Upper lobe of left lung (tissue), 6 donors: ENCODE measurements around the gene SERPINA3. TPM values are rescaled to one million over a fixed set of nuclear protein-coding genes. Genes with fewer than 3 reads are reported as not detected.
"Not testable (repeated sequence)": the region's sequence is repeated elsewhere in the genome, so short reads cannot be mapped to it uniquely, and the experiment has no call there.

Experiments used
- ATAC-seq, 2 donors: fragments of 200-7000 bp; cut with Tn5 transposase; one replicate each; pipeline ENCODE4 v1.9.1; 2022; ENCODE audit warnings: mild to moderate bottlenecking in 2 of 2, moderate library complexity in 2 of 2; ENCODE audit not compliant: low FRiP score in 2 of 2
- DNase-seq, 2 donors: peaks; one replicate each; pipeline ENCODE4 v3.0.0-alpha.2; 2019 to 2020
- H3K27ac ChIP-seq, 4 donors: fragments of 200-600 bp; sonication (generic); one replicate each; pipeline ENCODE4 v1.5.1; 2016 to 2019
- H3K27me3 ChIP-seq, 4 donors: fragments of 200-600 bp; sonication (generic); one replicate each; pipeline ENCODE4 v1.5.1; 2017 to 2019
- H3K36me3 ChIP-seq, 4 donors: fragments of 200-600 bp; sonication (generic); one replicate each; pipeline ENCODE4 v1.5.1; 2016 to 2019
- H3K4me1 ChIP-seq, 4 donors: fragments of 200-600 bp; sonication (generic); one replicate each; pipeline ENCODE4 v1.5.1; 2018 to 2019
- H3K4me3 ChIP-seq, 4 donors: fragments of 200-600 bp; sonication (generic); one replicate each; pipeline ENCODE4 v1.5.1; 2017 to 2019; ENCODE audit warnings: mild to moderate bottlenecking in 2 of 4, moderate library complexity in 1 of 4
- H3K9me3 ChIP-seq, 4 donors: fragments of 200-600 bp; sonication (generic); one replicate each; pipeline ENCODE4 v1.5.1; 2018 to 2019
- EP300 ChIP-seq, 4 donors: sonication (generic); formaldehyde crosslinking; IDR thresholded peaks; one replicate each; pipeline ENCODE4 v1.5.1; 2017; ENCODE audit warnings: antibody characterized with exemption in 4 of 4, control low read depth in 2 of 4
- POLR2A ChIP-seq, 4 donors: fragments of 450-650 bp; IDR thresholded peaks; one replicate each; pipeline ENCODE4 v1.5.1; 2016 to 2017; ENCODE audit warnings: antibody characterized with exemption in 4 of 4, mild to moderate bottlenecking in 2 of 4
- POLR2AphosphoS5 ChIP-seq, 2 donors: sonication (generic); formaldehyde crosslinking; IDR thresholded peaks; one replicate each; pipeline ENCODE4 v1.5.1; 2017; ENCODE audit warnings: antibody characterized with exemption in 2 of 2
- WGBS, 2 donors: methylation state at CpG; one replicate each; pipeline ENCODE4 v1.1.5; 2017 to 2018; 5-methylcytosine and 5-hydroxymethylcytosine counted together
- total RNA-seq, 6 donors: library from RNA; depleted of rRNA in 4 of 6; stranded (reverse); fragments of >200 nt in 4 of 6; gene quantifications; one replicate each; pipeline versions ENCODE4 v1.1.0 to v1.2.1, GENCODE V29; 2016 to 2021
- TF ChIP-seq, protein P1 (sequence below), 6 experiments: fragments of 450-650 bp in 4 of 6; fragments of 200-600 bp in 2 of 6; sonication (generic) in 2 of 6; IDR thresholded peaks; one replicate each; pipeline ENCODE4 v1.5.1; 2016 to 2019; ENCODE audit warnings: antibody characterized with exemption in 6 of 6
- donor health status: DM: no; HTN: no; CAD: no; lungs with moderate emphysema.
- donor health status: DM: no; HTN: yes; CAD: no; lungs with severe emphysema.

SERPINA3 gene
- total RNA-seq, 6 donors from 2014 or later: 32.5 to 111 (median 55.4) TPM

DNA sequence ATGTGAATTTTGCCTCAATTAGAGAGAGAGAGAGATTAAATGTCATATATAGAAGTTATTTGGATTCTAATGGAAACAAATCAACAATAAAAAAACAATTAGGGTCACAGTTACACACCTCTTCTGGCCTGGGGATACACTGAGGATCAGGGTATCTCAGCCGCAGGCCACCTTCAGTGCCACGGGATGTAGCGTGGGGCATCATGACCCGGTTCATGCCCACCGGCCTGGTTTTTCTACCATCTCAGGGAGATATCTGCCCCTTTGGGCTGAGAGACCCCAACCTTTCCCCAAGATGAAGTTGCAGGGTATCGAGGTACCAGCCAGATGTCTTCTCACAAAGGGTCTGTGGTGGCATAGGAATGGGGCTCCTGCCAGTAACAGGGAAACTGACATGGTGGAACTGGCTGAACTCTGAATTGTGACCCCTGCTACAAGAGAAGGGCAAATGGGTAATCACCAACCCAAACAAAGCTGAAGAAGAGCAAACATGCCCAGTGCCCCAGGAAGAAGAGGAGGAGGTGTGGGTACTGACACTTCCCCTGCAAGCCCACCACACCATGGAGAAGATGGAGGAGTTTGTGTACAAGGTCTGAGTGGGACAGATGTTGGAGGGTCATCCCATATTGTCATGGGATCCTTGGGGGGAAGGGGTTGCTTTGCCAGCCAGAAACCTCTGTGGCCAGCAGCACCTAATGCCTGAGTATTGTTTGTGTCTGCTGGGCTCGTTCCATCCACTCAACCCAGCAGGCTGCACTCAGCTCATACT lies 19.5 kb downstream of the SERPINA3 start:
- H3K27ac ChIP-seq: no peak overlapping the region
- DNase-seq: no peak
- no peak for ATAC-seq
- 90 to 92% methylated on average over 6 of the region's 7 CpGs for WGBS, 2 donors
- no peaks in the 10 kb centered on the region for H3K4me1 ChIP-seq
- no peaks in the 10 kb centered on the region for H3K27me3 ChIP-seq
- TF ChIP-seq EP300 (IDR thresholded peaks at IDR 0.05) (no peak), POLR2AphosphoS5 (IDR thresholded peaks at IDR 0.05) (no peak), POLR2A (IDR thresholded peaks at IDR 0.05) (no peak)
- TF ChIP-seq, protein P1, sequence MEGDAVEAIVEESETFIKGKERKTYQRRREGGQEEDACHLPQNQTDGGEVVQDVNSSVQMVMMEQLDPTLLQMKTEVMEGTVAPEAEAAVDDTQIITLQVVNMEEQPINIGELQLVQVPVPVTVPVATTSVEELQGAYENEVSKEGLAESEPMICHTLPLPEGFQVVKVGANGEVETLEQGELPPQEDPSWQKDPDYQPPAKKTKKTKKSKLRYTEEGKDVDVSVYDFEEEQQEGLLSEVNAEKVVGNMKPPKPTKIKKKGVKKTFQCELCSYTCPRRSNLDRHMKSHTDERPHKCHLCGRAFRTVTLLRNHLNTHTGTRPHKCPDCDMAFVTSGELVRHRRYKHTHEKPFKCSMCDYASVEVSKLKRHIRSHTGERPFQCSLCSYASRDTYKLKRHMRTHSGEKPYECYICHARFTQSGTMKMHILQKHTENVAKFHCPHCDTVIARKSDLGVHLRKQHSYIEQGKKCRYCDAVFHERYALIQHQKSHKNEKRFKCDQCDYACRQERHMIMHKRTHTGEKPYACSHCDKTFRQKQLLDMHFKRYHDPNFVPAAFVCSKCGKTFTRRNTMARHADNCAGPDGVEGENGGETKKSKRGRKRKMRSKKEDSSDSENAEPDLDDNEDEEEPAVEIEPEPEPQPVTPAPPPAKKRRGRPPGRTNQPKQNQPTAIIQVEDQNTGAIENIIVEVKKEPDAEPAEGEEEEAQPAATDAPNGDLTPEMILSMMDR (IDR thresholded peaks at IDR 0.05): no peak
- H3K9me3 ChIP-seq: no peaks in the 10 kb centered on the region
- H3K36me3 ChIP-seq: no peaks in the 10 kb centered on the region
- no peak overlapping the region for H3K4me3 ChIP-seq

DNA sequence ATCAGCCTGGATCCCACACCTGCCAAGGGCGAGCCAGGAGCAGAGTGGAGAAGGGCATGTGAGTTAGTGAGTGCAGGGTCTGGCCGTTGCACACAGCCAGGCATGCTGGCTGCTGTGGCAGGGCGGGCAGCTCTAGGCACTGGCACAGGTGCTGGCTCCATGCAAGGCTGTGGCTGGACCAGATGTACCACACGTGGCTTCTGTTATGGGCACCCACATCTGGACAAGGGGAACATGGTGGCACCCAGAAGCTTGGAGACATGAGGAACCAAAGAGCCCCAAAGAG lies 20.1 kb downstream of the SERPINA3 start:
- no peaks in the 10 kb centered on the region for H3K27me3 ChIP-seq
- no peaks in the 10 kb centered on the region for H3K9me3 ChIP-seq
- TF ChIP-seq, protein P1 (IDR thresholded peaks at IDR 0.05): no peak
- no peak for TF ChIP-seq POLR2A (IDR thresholded peaks at IDR 0.05)
- H3K27ac ChIP-seq: no peak overlapping the region
- H3K4me3 ChIP-seq: no peak overlapping the region
- ATAC-seq (no peak), DNase-seq (peak in 1 of 2 donors; percentile 43)
- no peaks in the 10 kb centered on the region for H3K36me3 ChIP-seq
- H3K4me1 ChIP-seq: no peaks in the 10 kb centered on the region
- 86 to 88% methylated on average over 4 of the region's 4 CpGs for WGBS, 2 donors

DNA sequence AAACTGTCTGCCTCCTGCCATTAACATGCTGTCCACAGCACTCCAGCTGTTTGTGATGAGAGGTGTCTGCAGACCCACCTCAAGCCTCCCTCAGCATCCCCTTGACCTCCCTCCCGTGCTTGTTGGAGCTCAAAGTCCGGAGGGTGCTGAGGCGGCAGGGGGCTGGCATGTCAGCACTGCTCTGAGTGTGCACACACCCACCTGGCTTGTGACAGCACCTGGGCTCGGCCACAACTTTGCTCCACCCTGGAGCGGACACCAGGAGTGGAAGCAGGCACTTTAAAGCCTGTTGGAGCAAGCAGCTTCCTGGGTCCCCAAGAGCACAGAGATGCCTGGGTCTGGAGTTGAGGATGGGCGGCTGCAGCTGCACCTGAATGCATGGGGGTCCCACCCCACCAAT lies 20.9 kb downstream of the SERPINA3 start:
- no peak for DNase-seq
- no peak for TF ChIP-seq POLR2A (IDR thresholded peaks at IDR 0.05)
- TF ChIP-seq POLR2AphosphoS5 (IDR thresholded peaks at IDR 0.05): no peak
- TF ChIP-seq, protein P1 (IDR thresholded peaks at IDR 0.05): no peak
- TF ChIP-seq EP300 (IDR thresholded peaks at IDR 0.05): no peak
- Histone ChIP-seq H3K36me3 (no peaks in the 10 kb centered on the region), H3K27me3 (no peaks in the 10 kb centered on the region), H3K9me3 (no peaks in the 10 kb centered on the region), H3K4me1 (no peaks in the 10 kb centered on the region), H3K27ac (no peak overlapping the region), H3K4me3 (no peak overlapping the region)
- ATAC-seq: no peak
- WGBS, 2 donors: 78 to 81% methylated on average over 3 to 6 of the region's 6 CpGs

GRCh38 chr14:94635154-94635553 lies 23.0 kb downstream of the SERPINA3 start:
- no peak overlapping the region for H3K27ac ChIP-seq
- ATAC-seq (no peak), DNase-seq (no peak)
- WGBS, 2 donors: 47 to 58% methylated on average over 1 of the region's 1 CpG
- H3K36me3 ChIP-seq: no peaks in the 10 kb centered on the region
- H3K9me3 ChIP-seq: no peaks in the 10 kb centered on the region
- H3K4me1 ChIP-seq: no peaks in the 10 kb centered on the region
- no peak overlapping the region for H3K4me3 ChIP-seq
- no peaks in the 10 kb centered on the region for H3K27me3 ChIP-seq
- TF ChIP-seq POLR2AphosphoS5 (IDR thresholded peaks at IDR 0.05): no peak
- TF ChIP-seq, protein P1 (IDR thresholded peaks at IDR 0.05): no peak
- TF ChIP-seq EP300 (IDR thresholded peaks at IDR 0.05): no peak
- TF ChIP-seq POLR2A (IDR thresholded peaks at IDR 0.05): no peak

DNA sequence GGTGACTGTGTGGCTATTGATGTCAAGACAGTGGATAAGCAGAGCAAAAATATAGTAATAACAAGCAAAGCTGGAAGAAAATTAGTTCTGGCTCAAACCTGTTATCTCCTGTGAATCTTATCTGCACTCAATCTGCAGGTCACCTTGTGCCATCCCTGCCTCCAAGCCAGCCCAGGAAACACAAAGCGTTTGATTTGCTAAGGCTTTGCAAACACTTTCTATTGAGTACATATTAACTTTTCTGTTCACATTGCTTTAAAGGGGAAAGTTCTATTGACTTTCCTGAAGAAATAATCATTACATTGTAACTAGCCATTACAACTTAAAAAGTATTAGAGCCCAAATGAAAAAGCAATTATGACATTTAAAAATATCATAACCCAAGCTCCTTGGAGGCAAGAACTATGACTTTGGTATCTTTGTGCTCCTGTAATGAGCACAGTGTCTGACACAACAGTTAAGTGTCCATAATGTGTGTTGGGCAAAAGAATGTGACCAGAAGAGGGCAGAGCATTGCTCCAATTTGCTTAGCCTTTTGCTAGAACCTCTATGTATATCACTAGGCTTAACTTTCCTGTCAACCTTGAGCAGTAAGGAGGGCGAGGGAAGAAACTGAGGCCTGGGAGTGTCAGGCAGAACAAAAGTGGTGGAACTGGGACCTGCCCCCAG lies 24.7 kb downstream of the SERPINA3 start:
- ATAC-seq (no peak), DNase-seq (no peak)
- no peak overlapping the region for H3K27ac ChIP-seq
- H3K36me3 ChIP-seq: no peaks in the 10 kb centered on the region
- H3K9me3 ChIP-seq: no peaks in the 10 kb centered on the region
- no peaks in the 10 kb centered on the region for H3K27me3 ChIP-seq
- H3K4me1 ChIP-seq: no peaks in the 10 kb centered on the region
- no peak overlapping the region for H3K4me3 ChIP-seq
- WGBS, 2 donors: 50 to 62% methylated on average over 2 of the region's 2 CpGs
- TF ChIP-seq POLR2AphosphoS5 (IDR thresholded peaks at IDR 0.05) (no peak), EP300 (IDR thresholded peaks at IDR 0.05) (no peak), POLR2A (IDR thresholded peaks at IDR 0.05) (no peak)
- TF ChIP-seq, protein P1 (IDR thresholded peaks at IDR 0.05): no peak

- not testable (repeated sequence) for ATAC-seq, H3K9me3 ChIP-seq, H3K4me3 ChIP-seq, DNase-seq, H3K4me1 ChIP-seq, H3K36me3 ChIP-seq, H3K27me3 ChIP-seq, H3K27ac ChIP-seq
- WGBS, 2 donors: 73 to 77% methylated on average over 7 to 8 of the region's 8 CpGs
Measured at GRCh38 chr14:94637814-94638213, 25.6 kb downstream of the SERPINA3 start.
